SK-N-SH (cell line): ENCODE results near the gene CDK8. TPM values are rescaled to one million over a fixed set of nuclear protein-coding genes. Genes with fewer than 3 reads are reported as not detected.

Experiments
- CTCF ChIA-PET: fragments of 300-600, 350-600 bp; formaldehyde crosslinking; extraction: SDS; loops from one replicate; lab custom pipeline; 2021; lab: Yijun Ruan, JAX
- POLR2A ChIA-PET: fragments of 350-600 bp; sonication (Branson Sonifier 250); formaldehyde crosslinking; extraction: SDS; loops from one replicate; lab custom pipeline; 2020; ENCODE audit warnings: antibody characterized with exemption, inconsistent platforms; lab: Yijun Ruan, JAX
- DNase-seq: peaks from one replicate; pipeline ENCODE4 v3.0.0; 2012
- H2AFZ ChIP-seq: fragments of 200-600 bp; sonication (generic); 2 replicates; pipeline ENCODE4 v1.8.1; 2016; ENCODE audit warnings: antibody characterized with exemption, mild to moderate bottlenecking, low read depth
- H3F3A ChIP-seq: fragments of 200-600 bp; sonication (generic); replicated peaks from 2 replicates; pipeline ENCODE3; 2016; ENCODE audit warnings: antibody characterized with exemption, mild to moderate bottlenecking; ENCODE audit not compliant: insufficient read depth
- H3K27ac ChIP-seq, 2 experiments: fragments of 200-500 bp in 1 of 2; fragments of 200-600 bp in 1 of 2; sonication (Bioruptor generic) in 1 of 2; sonication (generic), shearing (Covaris generic) in 1 of 2; 2 replicates each; pipeline versions ENCODE4 v1.5.1 to v1.6.1; 2014 to 2016; ENCODE audit warnings: low read depth in 2 of 2, inconsistent platforms in 1 of 2, low read length in 1 of 2, mild to moderate bottlenecking in 1 of 2, mixed read lengths in 1 of 2
- H3K27me3 ChIP-seq: fragments of 200-600 bp; sonication (generic), shearing (Covaris generic); 2 replicates; pipeline ENCODE4 v1.6.1; 2016; ENCODE audit warnings: mixed run types; ENCODE audit not compliant: insufficient read depth
- H3K36me3 ChIP-seq, 2 experiments: fragments of 200-500 bp in 1 of 2; fragments of 200-600 bp in 1 of 2; sonication (Bioruptor generic) in 1 of 2; sonication (generic) in 1 of 2; replicated peaks in 1 of 2; 2 replicates each; pipeline versions ENCODE3 to v1.5.1; 2014 to 2016; ENCODE audit warnings: low read length in 1 of 2, mild to moderate bottlenecking in 1 of 2; ENCODE audit not compliant: insufficient read depth in 2 of 2, control insufficient read depth in 1 of 2
- H3K4me1 ChIP-seq, 2 experiments: fragments of 200-500 bp in 1 of 2; fragments of 200-600 bp in 1 of 2; sonication (Bioruptor generic) in 1 of 2; sonication (generic), shearing (Covaris generic) in 1 of 2; 2 replicates each; pipeline versions ENCODE4 v1.5.1 to v1.6.1; 2014 to 2016; ENCODE audit warnings: low read depth in 1 of 2, low read length in 1 of 2, mixed run types in 1 of 2; ENCODE audit not compliant: insufficient read depth in 2 of 2, control insufficient read depth in 1 of 2
- H3K4me2 ChIP-seq: fragments of 200-600 bp; sonication (generic), shearing (Covaris generic); 2 replicates; pipeline ENCODE4 v1.6.1; 2017; ENCODE audit warnings: mixed run types
- H3K4me3 ChIP-seq, 2 experiments: fragments of 200-500 bp in 1 of 2; fragments of 200-600 bp in 1 of 2; sonication (Bioruptor generic) in 1 of 2; sonication (generic), shearing (Covaris generic) in 1 of 2; 2 replicates each; pipeline versions ENCODE4 v1.5.1 to v1.8.1; 2014 to 2016; ENCODE audit warnings: low read depth in 2 of 2, inconsistent platforms in 1 of 2, low read length in 1 of 2, mild to moderate bottlenecking in 1 of 2, mixed read lengths in 1 of 2, moderate library complexity in 1 of 2
- H3K79me2 ChIP-seq: fragments of 200-600 bp; sonication (generic); 2 replicates; pipeline ENCODE4 v1.8.1; 2017; ENCODE audit warnings: mild to moderate bottlenecking; ENCODE audit not compliant: insufficient read depth
- H3K9ac ChIP-seq: fragments of 200-600 bp; sonication (generic); 2 replicates; pipeline ENCODE4 v1.6.1; 2017; ENCODE audit warnings: mixed run types
- H3K9me2 ChIP-seq: fragments of 200-600 bp; sonication (generic); 2 replicates; pipeline ENCODE4 v1.6.1; 2017; ENCODE audit warnings: mixed run types
- H3K9me3 ChIP-seq: fragments of 200-600 bp; sonication (generic); 2 replicates; pipeline ENCODE4 v1.6.1; 2017; ENCODE audit warnings: mixed run types, mild to moderate bottlenecking, moderate library complexity
- H4K20me1 ChIP-seq: fragments of 200-600 bp; sonication (generic); 2 replicates; pipeline ENCODE4 v1.6.1; 2017; ENCODE audit warnings: mild to moderate bottlenecking, mixed run types; ENCODE audit not compliant: insufficient read depth
- ELF1 ChIP-seq: IDR thresholded peaks from 2 replicates; pipeline ENCODE4 v1.4.0; 2012
- FOXM1 ChIP-seq: IDR thresholded peaks from 2 replicates; pipeline ENCODE4 v1.4.0; 2012; ENCODE audit warnings: low read depth, mild to moderate bottlenecking
- IRF3 ChIP-seq: fragments of 150-350 bp; IDR thresholded peaks from 2 replicates; pipeline ENCODE4 v1.6.1; 2016; ENCODE audit warnings: mild to moderate bottlenecking, low read depth, low read length
- MAX ChIP-seq: IDR thresholded peaks from 2 replicates; pipeline ENCODE4 v1.4.0; 2012; ENCODE audit warnings: low read depth
- MEF2A ChIP-seq: IDR thresholded peaks from 2 replicates; pipeline ENCODE4 v1.4.0; 2012; ENCODE audit warnings: low read depth, borderline replicate concordance
- NFIC ChIP-seq: IDR thresholded peaks from 2 replicates; pipeline ENCODE4 v1.4.0; 2012; ENCODE audit warnings: borderline replicate concordance
- NRF1 ChIP-seq: IDR thresholded peaks from 2 replicates; pipeline ENCODE4 v1.6.1; 2012; ENCODE audit warnings: low read depth, mild to moderate bottlenecking, low read length
- RAD21 ChIP-seq: IDR thresholded peaks from 2 replicates; pipeline ENCODE4 v1.6.1; 2012; ENCODE audit warnings: mild to moderate bottlenecking, low read length
- REST ChIP-seq: IDR thresholded peaks from 2 replicates; pipeline ENCODE4 v1.6.1; 2012; ENCODE audit warnings: mild to moderate bottlenecking, low read depth, low read length, moderate library complexity
- TEAD4 ChIP-seq: IDR thresholded peaks from 2 replicates; pipeline ENCODE4 v1.4.0; 2012; ENCODE audit warnings: mild to moderate bottlenecking, borderline replicate concordance; ENCODE audit not compliant: insufficient read depth
- USF1 ChIP-seq: IDR thresholded peaks from 2 replicates; pipeline ENCODE4 v1.4.0; 2012; ENCODE audit warnings: low read depth, borderline replicate concordance
- ZBTB33 ChIP-seq: IDR thresholded peaks from 2 replicates; pipeline ENCODE4 v1.4.0; 2012; ENCODE audit warnings: low read depth, borderline replicate concordance
- WGBS: methylation state at CpG from one replicate; pipeline ENCODE4 v1.1.6; 2017; ENCODE audit warnings: low lambda C conversion rate; 5-methylcytosine and 5-hydroxymethylcytosine counted together
- polyA plus RNA-seq, 3 experiments: library from polyadenylated mRNA; depleted of rRNA; stranded (reverse); fragments of >200 nt; gene quantifications; 2 replicates each; pipeline ENCODE4 v1.2.3, GENCODE V29; 2012

CDK8 gene
- polyA plus RNA-seq, 1 of the 3 experiments (the other 2 are of a cell fraction): 10.1 TPM

GRCh38 chr13:26221721-26222519 lies 32.0 kb upstream of the CDK8 start, which contains the start of gene RNF6 (continued):
- no peak; the same call in 1 of the 2 replicates for TF ChIP-seq USF1
- TF ChIP-seq IRF3: peak; percentile 76
- TF ChIP-seq MAX: peak; percentile 75

- Histone ChIP-seq H3K4me2 (peak overlapping the region; percentile 77), H3K79me2 (peaks cover 25% of the 10 kb centered on the region), H3F3A (peaks cover 10% of the 10 kb centered on the region), H3K27me3 (no peaks in the 10 kb centered on the region), H3K4me3 (peak overlapping the region; percentile 82 to 88), H3K9ac (peak overlapping the region; percentile 99), H4K20me1 (no peaks in the 10 kb centered on the region), H3K9me3 (no peaks in the 10 kb centered on the region), H3K4me1 (peaks cover 0 to 10% of the 10 kb centered on the region in 2 experiments; a peak in 3 of 4 replicates), H3K36me3 (peaks cover 28 to 31% of the 10 kb centered on the region in 2 experiments), H2AFZ (peak overlapping the region; percentile 94), H3K27ac (peak overlapping the region; percentile 95 to 98), H3K9me2 (no peaks in the 10 kb centered on the region)
- TF ChIP-seq MAX: no peak
- peak; percentile 78 for TF ChIP-seq ELF1
- TF ChIP-seq NRF1: no peak
- WGBS: 30% methylated on average over 16 of the region's 16 CpGs
- ChIA-PET POLR2A (interaction anchor here (0.8 to 1.4 kb wide), 4 partner anchors 15 to 1048 kb away, joined by 3 to 4 read pairs (median 4); partner anchors contain the start of gene RASL11A), CTCF (interaction anchor here (1.0 kb wide), 1 partner anchor 124 kb away, joined by 3 read pairs; no protein-coding TSS in a partner anchor)
- no peak for DNase-seq
Observed at GRCh38 chr13:26222520-26223046, 31.3 kb upstream of the CDK8 start.

GRCh38 chr13:26225896-26226617 lies 27.9 kb upstream of the CDK8 start:
- no peaks in the 10 kb centered on the region for H4K20me1 ChIP-seq
- no peak overlapping the region for H3K27ac ChIP-seq
- ChIA-PET POLR2A (no interaction called here), CTCF (interaction anchor here (1.3 to 1.7 kb wide), 2 partner anchors 30 to 270 kb away, joined by 4 to 5 read pairs; no protein-coding TSS in a partner anchor)
- no peak overlapping the region for H3K9ac ChIP-seq
- no peak overlapping the region for H3K4me3 ChIP-seq
- 48% methylated on average over 5 of the region's 7 CpGs for WGBS
- H2AFZ ChIP-seq: no peak overlapping the region
- H3K9me3 ChIP-seq: no peaks in the 10 kb centered on the region
- H3K4me1 ChIP-seq: peaks cover 0 to 9% of the 10 kb centered on the region in 2 experiments; a peak in 3 of 4 replicates
- no peaks in the 10 kb centered on the region for H3K9me2 ChIP-seq
- H3K27me3 ChIP-seq: no peaks in the 10 kb centered on the region
- DNase-seq: no peak
- no peak overlapping the region for H3K4me2 ChIP-seq
- peaks cover 4% of the 10 kb centered on the region for H3K79me2 ChIP-seq
- peaks cover 8% of the 10 kb centered on the region for H3F3A ChIP-seq
- no peaks in the 10 kb centered on the region for H3K36me3 ChIP-seq
- no peak for TF ChIP-seq ELF1
- no peak for TF ChIP-seq RAD21
- TF ChIP-seq MEF2A: no peak
- no peak for TF ChIP-seq REST
- TF ChIP-seq ZBTB33: no peak
- TF ChIP-seq FOXM1: no peak
- TF ChIP-seq NFIC: no peak
- no peak for TF ChIP-seq MAX
- TF ChIP-seq TEAD4: no peak
